Hypothalamus (tissue), 51 donors: ENCODE data around the gene PLCB3.

Source experiments
- DNase-seq, 51 donors: peaks; one replicate each; lab custom pipeline; 2025; lab: John Stamatoyannopoulos, UW

PLCB3 gene

GRCh38 chr11:64263021-64263946, 12.0 kb downstream of the PLCB3 start:
- no peak for DNase-seq

- DNase-seq = no peak
These were observed 12.6 kb downstream of the PLCB3 start for GRCh38 chr11:64263947-64264317.

GRCh38 chr11:64264371-64264852, 13.1 kb downstream of the PLCB3 start:
- no peak for DNase-seq

- no peak for DNase-seq
These were observed 14.1 kb downstream of the PLCB3 start for GRCh38 chr11:64265176-64266160.

- DNase-seq = no peak
These were observed 15.0 kb downstream of the PLCB3 start for GRCh38 chr11:64266339-64266738.

- DNase-seq = no peak
These were observed 16.0 kb downstream of the PLCB3 start for GRCh38 chr11:64267207-64267945.

GRCh38 chr11:64268025-64268892, 16.9 kb downstream of the PLCB3 start:
- peak in 5 of 51 donors; percentile 15 to 51 (median 20) for DNase-seq

- DNase-seq = peak in 17 of 51 donors; percentile 46 to 77 (median 63)
These were observed 17.7 kb downstream of the PLCB3 start for GRCh38 chr11:64268893-64269539.

GRCh38 chr11:64269540-64270220, 18.4 kb downstream of the PLCB3 start:
- peak; percentile 87 to 100 (median 98) for DNase-seq

GRCh38 chr11:64275031-64275800, 23.9 kb downstream of the PLCB3 start:
- no peak for DNase-seq

- DNase-seq = no peak
These were observed 24.5 kb downstream of the PLCB3 start for GRCh38 chr11:64275841-64276240.

GRCh38 chr11:64276653-64277431, 25.5 kb downstream of the PLCB3 start:
- DNase-seq = no peak

GRCh38 chr11:64278576-64279190, 27.4 kb downstream of the PLCB3 start:
- DNase-seq = no peak

- no peak for DNase-seq
These were observed 30.8 kb downstream of the PLCB3 start for GRCh38 chr11:64281957-64282770.

- no peak for DNase-seq
These were observed 31.8 kb downstream of the PLCB3 start for GRCh38 chr11:64283092-64283491.
